ENCODE measurements around the gene LAMB4.

LAMB4 gene

DNA sequence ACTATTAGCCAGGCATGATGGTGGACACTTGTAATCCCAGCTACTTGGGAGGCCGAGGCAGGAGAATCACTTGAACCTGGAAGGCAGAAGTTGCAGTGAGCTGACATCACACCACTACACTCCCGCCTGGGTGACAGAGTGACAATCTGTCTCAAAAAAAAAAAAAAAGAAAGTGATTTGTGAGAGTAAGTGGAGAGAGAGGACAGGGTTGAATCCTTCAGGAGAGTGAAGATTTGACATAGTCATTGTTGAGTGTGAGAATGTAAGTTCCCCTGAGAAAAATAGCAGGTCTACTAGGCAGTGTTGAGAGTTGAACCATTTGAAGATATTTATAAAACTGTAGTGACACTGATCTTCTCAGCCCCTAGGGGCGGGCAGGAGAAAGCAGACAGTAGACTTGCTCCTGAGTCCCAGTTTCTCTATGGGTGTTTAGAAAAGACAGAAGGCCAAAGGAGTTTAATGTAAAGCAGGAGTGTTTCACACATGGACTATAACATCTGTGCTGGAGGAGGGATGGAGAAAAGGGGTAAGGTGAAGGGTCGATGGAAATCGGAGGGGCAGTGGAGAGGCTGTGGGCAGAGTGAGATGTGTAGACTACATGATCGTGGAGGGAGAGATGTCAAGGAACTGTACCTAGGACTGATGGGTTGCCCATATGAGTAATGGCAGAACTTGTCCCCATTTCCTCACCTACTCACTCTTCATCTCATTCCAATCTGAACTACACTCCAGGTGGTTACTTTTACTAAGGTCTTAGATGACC, 13.7 kb upstream of the LAMB4 start:
- no peak overlapping the region for H3K4me3 ChIP-seq (ENCODE audit: low read length)
- no peak for DNase-seq (ENCODE audit: low read depth)
- TF ChIP-seq, protein P1, sequence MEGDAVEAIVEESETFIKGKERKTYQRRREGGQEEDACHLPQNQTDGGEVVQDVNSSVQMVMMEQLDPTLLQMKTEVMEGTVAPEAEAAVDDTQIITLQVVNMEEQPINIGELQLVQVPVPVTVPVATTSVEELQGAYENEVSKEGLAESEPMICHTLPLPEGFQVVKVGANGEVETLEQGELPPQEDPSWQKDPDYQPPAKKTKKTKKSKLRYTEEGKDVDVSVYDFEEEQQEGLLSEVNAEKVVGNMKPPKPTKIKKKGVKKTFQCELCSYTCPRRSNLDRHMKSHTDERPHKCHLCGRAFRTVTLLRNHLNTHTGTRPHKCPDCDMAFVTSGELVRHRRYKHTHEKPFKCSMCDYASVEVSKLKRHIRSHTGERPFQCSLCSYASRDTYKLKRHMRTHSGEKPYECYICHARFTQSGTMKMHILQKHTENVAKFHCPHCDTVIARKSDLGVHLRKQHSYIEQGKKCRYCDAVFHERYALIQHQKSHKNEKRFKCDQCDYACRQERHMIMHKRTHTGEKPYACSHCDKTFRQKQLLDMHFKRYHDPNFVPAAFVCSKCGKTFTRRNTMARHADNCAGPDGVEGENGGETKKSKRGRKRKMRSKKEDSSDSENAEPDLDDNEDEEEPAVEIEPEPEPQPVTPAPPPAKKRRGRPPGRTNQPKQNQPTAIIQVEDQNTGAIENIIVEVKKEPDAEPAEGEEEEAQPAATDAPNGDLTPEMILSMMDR (conservative IDR thresholded peaks at IDR 0.05; ENCODE audit: low read length), result no peak

DNA sequence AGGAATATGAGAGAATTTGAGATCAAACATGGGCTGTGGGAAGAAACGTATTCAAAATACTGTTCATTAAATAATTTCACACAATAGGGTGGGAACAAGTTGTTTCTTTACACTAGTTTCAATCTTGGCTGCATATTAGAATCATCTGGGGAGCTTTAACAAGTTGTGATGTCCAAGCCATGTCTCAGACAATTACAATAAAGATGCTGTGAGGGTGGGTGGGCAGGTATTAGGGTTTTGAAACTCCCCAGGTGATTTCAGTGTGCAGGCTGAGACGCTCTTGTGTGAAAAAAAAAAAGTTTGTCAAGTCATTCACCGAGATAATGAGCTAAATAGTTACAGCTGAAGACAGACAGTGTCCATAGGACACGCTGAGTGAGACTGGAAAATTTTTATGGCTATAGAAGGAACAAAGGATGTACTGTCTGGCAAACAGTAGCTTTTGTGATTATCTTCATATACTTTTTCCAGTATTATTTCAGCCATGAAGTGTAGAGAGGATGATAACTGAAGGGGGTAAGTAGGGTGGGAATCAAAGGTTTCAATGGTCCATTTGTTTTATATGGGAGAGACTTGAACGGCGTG, 12.6 kb upstream of the LAMB4 start:
- H3K4me3 ChIP-seq (ENCODE audit: low read length), result no peak overlapping the region
- no peak for DNase-seq (ENCODE audit: low read depth)
- TF ChIP-seq, protein P1 (conservative IDR thresholded peaks at IDR 0.05; ENCODE audit: low read length), result no peak

DNA sequence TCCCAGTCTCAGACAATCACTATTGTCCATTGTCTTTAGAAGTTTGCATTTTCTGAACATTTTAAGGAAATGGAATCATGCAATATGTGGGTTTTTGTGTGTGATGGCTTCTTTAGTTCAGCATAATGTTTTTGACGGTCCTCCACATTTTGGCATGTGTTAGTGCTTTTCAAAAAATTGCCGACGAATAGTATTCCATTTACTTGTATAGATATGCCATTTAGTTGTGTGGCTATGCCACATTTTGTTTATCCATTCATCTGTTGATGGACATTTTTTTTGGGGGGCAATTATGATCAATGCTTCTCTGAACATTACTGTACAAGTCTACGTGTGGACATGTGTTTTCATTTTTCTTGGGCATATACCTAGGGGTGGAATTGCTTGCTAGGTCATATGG, 12.0 kb upstream of the LAMB4 start:
- DNase-seq (ENCODE audit: low read depth), result no peak
- no peak overlapping the region for H3K4me3 ChIP-seq (ENCODE audit: low read length)
- TF ChIP-seq, protein P1 (conservative IDR thresholded peaks at IDR 0.05; ENCODE audit: low read length), result no peak

DNA sequence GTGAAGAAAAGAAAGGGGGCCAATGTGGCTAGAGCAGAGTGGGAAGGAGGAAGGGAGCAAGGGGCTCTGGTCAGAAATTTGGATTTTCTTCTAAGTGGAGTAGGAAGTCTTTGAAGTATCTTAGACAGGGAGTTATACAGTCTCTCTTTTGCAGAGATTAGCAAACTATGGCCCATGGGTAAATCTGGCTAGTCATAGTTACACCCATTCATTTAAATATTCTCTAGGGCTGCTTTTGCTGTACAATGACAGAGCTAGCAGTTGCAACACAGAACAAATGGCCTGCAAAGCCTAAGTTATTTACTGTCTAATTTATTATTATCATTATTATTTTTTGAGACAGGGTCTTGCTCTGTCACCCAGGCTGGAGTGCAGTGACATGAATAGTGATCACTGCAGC, 10.5 kb upstream of the LAMB4 start:
- TF ChIP-seq, protein P1 (conservative IDR thresholded peaks at IDR 0.05; ENCODE audit: low read length), result no peak
- H3K4me3 ChIP-seq (ENCODE audit: low read length), result no peak overlapping the region
- DNase-seq (ENCODE audit: low read depth), result no peak

DNA sequence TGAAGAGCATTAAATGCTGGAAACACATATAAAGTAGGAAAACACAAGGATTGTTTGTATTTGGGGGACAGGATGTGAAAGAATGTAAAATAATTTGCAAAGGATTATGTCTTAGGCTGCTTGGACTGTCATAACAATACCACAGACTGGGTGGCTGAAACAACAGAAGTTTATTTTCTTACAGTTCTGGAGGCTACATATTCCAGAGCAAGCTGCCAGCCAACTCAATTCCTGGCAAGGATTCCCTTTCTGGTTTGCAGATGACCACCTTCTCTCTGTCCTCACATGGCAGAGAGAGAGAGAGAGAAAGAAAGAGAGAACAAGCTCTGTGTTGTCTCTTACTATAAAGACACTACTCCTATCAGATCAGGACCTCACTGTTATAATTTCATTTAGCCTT, 8.8 kb upstream of the LAMB4 start:
- TF ChIP-seq, protein P1 (conservative IDR thresholded peaks at IDR 0.05; ENCODE audit: low read length), result no peak

DNA sequence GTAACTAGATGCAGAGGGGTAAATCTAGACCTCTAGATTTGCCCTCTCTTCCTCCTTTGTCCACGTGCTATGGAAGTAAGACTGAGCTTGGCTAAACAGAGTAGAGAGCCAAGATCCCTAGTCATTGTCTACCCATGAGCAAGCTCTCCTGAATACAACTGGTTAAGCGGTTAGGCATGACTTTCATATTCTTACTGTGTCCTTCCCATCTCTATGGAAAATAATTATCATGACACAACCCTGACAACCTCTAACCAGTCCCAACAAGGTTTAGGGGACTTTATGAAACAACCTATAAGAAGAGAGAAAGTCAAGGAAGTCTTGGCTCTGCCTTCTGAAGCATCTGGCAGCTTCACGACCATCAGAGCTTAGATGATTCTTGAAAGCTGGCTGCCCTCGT, 7.8 kb upstream of the LAMB4 start:
- DNase-seq (ENCODE audit: low read depth), result no peak
- TF ChIP-seq, protein P1 (conservative IDR thresholded peaks at IDR 0.05; ENCODE audit: low read length), result no peak
- no peak overlapping the region for H3K4me3 ChIP-seq (ENCODE audit: low read length)

More for the DNA sequence above, 8.8 kb upstream of the LAMB4 start:
- peak; percentile 33 for DNase-seq (ENCODE audit: low read depth)
- no peak overlapping the region for H3K4me3 ChIP-seq (ENCODE audit: low read length)

DNA sequence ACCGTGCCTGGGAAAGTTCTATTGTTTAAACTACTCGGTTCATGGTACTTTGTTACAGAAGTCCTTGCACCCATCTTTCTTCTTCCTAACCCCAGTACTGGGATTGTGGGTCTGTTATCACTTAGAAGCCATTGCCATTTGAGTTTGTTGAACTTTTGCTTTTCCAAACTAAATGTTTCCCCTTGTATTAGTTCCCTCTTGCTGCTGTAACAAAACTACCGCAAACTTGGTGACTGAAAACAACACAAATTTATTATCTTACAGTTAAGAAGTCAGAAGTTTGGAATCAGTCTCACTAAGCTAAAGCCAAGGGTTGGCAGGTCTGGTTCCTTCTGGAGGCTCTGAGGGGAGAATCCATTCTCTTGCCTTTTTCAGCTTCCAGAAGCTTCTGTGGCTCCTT, 6.9 kb upstream of the LAMB4 start:
- no peak for DNase-seq (ENCODE audit: low read depth)
- TF ChIP-seq, protein P1 (conservative IDR thresholded peaks at IDR 0.05; ENCODE audit: low read length), result no peak
- no peak overlapping the region for H3K4me3 ChIP-seq (ENCODE audit: low read length)
